ENCODE data around the gene SHANK1.

DNA sequence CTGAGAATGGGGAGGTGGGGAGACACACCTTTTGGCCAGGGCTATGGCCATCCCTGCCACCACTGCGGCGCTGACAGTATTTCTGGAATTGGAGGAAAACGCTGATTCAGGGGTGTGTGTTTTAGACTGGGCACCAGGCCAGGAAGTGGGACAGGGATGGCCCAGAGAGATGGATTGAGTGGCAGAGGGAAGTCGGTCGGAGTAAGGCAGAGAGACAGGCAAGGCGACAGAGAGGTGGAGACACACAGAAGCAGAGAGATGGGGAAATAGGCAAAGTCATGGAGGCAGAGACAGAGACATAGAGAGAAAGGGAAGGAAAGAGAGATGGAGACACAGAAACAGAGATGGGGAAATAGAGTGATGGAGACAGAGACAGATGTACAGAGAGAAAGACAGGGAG is 74.5 kb downstream of the SHANK1 start:
- TF ChIP-seq SIN3A (IDR thresholded peaks at IDR 0.05; ENCODE audit: borderline replicate concordance, low read depth, low read length): no peak
- TF ChIP-seq TARDBP (CRISPR knock-in tag; IDR thresholded peaks at IDR 0.05): no peak
- TF ChIP-seq POLR2AphosphoS5 (IDR thresholded peaks at IDR 0.05; ENCODE audit: low read depth, low read length): no peak
- TF ChIP-seq STAT5B (CRISPR knock-in tag; IDR thresholded peaks at IDR 0.05): no peak
- TF ChIP-seq, protein P1, sequence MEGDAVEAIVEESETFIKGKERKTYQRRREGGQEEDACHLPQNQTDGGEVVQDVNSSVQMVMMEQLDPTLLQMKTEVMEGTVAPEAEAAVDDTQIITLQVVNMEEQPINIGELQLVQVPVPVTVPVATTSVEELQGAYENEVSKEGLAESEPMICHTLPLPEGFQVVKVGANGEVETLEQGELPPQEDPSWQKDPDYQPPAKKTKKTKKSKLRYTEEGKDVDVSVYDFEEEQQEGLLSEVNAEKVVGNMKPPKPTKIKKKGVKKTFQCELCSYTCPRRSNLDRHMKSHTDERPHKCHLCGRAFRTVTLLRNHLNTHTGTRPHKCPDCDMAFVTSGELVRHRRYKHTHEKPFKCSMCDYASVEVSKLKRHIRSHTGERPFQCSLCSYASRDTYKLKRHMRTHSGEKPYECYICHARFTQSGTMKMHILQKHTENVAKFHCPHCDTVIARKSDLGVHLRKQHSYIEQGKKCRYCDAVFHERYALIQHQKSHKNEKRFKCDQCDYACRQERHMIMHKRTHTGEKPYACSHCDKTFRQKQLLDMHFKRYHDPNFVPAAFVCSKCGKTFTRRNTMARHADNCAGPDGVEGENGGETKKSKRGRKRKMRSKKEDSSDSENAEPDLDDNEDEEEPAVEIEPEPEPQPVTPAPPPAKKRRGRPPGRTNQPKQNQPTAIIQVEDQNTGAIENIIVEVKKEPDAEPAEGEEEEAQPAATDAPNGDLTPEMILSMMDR (CRISPR knock-in tag; IDR thresholded peaks at IDR 0.05): no peak
- TF ChIP-seq, protein P2, sequence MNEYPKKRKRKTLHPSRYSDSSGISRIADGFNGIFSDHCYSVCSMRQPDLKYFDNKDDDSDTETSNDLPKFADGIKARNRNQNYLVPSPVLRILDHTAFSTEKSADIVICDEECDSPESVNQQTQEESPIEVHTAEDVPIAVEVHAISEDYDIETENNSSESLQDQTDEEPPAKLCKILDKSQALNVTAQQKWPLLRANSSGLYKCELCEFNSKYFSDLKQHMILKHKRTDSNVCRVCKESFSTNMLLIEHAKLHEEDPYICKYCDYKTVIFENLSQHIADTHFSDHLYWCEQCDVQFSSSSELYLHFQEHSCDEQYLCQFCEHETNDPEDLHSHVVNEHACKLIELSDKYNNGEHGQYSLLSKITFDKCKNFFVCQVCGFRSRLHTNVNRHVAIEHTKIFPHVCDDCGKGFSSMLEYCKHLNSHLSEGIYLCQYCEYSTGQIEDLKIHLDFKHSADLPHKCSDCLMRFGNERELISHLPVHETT (CRISPR knock-in tag; conservative IDR thresholded peaks at IDR 0.05): no peak
- no peak for TF ChIP-seq ZNF224 (CRISPR knock-in tag; IDR thresholded peaks at IDR 0.05)
- TF ChIP-seq FOXJ3 (CRISPR knock-in tag; IDR thresholded peaks at IDR 0.05; ENCODE audit: borderline replicate concordance): no peak
- no peak for TF ChIP-seq YY1 (IDR thresholded peaks at IDR 0.05; ENCODE audit: insufficient read depth, insufficient replicate concordance, low read depth, low read length)
- TF ChIP-seq, protein P3, sequence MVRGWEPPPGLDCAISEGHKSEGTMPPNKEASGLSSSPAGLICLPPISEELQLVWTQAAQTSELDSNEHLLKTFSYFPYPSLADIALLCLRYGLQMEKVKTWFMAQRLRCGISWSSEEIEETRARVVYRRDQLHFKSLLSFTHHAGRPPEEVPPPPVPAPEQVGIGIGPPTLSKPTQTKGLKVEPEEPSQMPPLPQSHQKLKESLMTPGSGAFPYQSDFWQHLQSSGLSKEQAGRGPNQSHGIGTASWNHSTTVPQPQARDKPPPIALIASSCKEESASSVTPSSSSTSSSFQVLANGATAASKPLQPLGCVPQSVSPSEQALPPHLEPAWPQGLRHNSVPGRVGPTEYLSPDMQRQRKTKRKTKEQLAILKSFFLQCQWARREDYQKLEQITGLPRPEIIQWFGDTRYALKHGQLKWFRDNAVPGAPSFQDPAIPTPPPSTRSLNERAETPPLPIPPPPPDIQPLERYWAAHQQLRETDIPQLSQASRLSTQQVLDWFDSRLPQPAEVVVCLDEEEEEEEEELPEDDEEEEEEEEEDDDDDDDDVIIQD (CRISPR knock-in tag; IDR thresholded peaks at IDR 0.05; ENCODE audit: low read depth): no peak

Data from HepG2 (cell line).